OCI-LY1 (cell line): ENCODE data around the gene ADAMTSL4.

Experiments
- EZH2 ChIP-seq: fragments of 200-600 bp; sonication (generic), shearing (Covaris generic); IDR thresholded peaks from 2 replicates; pipeline ENCODE4 v1.8.0; 2017; ENCODE audit warnings: borderline replicate concordance, mixed run types, mild to moderate bottlenecking, antibody characterized with exemption, low read length, moderate library complexity, mixed read lengths
- TF ChIP-seq, protein P1 (sequence below): fragments of 200-600 bp; sonication (generic), shearing (Covaris generic); IDR thresholded peaks from 2 replicates; pipeline ENCODE4 v1.5.1; 2017; ENCODE audit warnings: mild to moderate bottlenecking, antibody characterized with exemption, low read length, moderate library complexity, mixed read lengths

DNA sequence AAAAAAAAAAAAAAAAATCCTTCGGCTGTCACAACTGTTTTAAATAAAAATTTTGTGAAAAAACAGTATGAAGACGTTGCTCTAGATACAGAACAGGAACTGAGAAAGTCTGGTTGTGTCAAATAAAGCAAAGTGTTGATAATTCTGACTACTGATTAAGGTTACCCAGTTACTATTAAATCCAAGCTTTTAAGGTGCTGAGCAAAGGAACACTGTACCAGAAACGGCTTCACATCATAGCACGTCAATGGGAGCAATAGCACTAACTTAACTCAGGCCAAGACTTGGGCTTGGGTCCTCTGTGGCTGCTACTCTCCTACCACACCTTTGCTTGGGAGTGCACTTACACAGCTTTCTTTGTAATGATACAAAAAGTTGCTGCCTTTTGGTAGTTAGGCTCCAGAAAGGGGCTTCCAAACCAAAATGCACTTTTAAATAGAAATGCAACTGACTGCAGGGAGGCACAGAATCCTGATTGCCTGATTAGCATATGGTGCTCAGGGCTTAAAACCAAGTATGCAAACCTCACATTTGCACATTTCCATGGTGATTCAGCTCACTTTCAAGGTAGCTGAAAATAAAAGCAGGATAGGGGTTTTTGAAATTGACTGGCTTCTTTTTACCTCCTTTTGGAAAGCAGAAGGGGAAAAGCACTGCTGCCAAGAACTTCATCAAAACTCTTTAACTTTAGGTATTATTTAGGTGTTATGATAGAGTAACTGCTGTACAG, 23.9 kb downstream of the ADAMTSL4 start:
- no peak for TF ChIP-seq EZH2
- TF ChIP-seq, protein P1, sequence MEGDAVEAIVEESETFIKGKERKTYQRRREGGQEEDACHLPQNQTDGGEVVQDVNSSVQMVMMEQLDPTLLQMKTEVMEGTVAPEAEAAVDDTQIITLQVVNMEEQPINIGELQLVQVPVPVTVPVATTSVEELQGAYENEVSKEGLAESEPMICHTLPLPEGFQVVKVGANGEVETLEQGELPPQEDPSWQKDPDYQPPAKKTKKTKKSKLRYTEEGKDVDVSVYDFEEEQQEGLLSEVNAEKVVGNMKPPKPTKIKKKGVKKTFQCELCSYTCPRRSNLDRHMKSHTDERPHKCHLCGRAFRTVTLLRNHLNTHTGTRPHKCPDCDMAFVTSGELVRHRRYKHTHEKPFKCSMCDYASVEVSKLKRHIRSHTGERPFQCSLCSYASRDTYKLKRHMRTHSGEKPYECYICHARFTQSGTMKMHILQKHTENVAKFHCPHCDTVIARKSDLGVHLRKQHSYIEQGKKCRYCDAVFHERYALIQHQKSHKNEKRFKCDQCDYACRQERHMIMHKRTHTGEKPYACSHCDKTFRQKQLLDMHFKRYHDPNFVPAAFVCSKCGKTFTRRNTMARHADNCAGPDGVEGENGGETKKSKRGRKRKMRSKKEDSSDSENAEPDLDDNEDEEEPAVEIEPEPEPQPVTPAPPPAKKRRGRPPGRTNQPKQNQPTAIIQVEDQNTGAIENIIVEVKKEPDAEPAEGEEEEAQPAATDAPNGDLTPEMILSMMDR: no peak
